GM20431 (cell line): ENCODE results near the gene LCE6A.

Experiments used
- in situ Hi-C: fragments of 300-500 bp; cut with MseI, MboI; formaldehyde crosslinking; loops from one replicate; pipeline ENCODE4 v1.15.0; 2020; ENCODE audit warnings: low sequenced_read_pairs; ENCODE audit not compliant: unreplicated experiment

LCE6A gene

DNA sequence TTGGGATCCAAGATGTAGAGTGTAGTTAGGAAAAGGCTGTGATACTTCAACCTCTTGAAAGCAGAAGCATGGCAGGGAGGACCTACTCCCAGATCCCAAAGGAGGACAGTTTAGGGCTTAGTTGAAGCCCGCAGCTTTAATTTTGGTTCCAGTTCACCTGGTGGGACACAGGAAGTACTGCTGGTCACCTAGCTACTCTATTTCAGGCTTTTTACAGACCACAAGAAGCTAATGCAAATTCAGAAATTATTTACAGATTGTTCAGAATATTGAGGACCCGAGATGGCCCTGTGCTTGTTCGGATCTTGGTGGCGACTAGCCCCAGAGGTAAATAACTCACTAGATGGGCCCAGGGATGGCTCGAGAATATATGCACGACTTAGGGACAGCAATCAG lies 29.1 kb downstream of the LCE6A start:
- in situ Hi-C loops: no loop called here

DNA sequence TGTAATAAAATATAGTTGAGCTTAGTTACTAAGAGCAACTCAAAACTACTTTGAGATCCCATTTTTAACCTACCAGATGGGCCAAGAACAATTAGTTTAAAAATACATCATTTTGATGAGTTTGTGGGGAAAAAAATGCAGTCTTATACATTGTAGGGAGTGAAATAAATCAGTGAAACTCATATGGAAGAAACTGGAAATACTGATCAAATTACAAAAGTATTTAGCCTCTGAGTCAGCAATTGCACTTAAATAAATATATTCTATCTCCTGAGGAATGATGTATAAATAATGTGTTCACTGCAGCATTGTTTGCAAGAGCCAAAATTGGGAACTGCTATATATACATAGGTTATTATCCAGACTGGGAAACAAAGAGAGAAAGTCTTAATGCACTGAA lies 30.8 kb downstream of the LCE6A start:
- in situ Hi-C loops: no loop called here

DNA sequence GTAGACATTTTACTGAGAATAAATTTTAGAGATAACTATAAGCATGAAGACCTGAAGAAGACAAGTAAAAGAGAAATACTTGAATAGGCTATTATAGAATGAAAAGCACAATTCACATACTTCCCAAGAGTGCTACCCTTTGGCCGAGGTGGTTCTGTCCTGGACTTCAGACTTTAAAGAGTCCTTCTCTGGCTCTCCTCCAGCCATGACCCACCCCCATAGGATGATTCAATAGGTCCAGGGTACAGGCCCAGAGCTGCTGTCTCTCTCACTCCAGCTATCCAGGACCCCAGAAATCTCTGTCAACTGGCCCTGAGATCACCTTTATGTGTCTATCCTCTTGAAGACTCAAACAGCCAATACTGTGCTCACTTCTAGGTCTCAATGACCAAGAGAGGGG lies 34.2 kb downstream of the LCE6A start:
- in situ Hi-C loops: no loop called here

DNA sequence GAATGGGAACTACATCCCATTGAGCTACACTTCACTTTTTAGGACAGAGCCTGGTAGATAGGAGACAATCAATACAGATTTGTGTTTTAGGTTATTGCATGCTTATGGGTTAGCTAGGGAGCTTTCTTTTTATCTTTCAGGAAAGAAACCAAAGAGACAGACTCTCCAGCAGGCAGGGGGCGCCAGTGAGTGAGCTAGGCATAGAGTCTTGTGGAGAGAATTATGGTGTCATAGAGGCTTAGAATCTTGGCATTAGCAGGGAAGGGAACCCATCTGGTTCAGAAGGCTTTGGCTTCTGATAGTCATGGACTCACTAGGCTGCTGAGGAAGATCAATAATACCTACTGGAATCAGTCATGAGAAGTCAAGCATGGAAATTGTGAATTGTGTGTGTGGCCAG lies 35.4 kb downstream of the LCE6A start, which contains the start of gene SMCP:
Gene SMCP (plus strand): TSS at position 281 of the 400 bp plus-strand sequence. CDS start 6,101 bp downstream, outside the sequence.
- in situ Hi-C loops: no loop called here

DNA sequence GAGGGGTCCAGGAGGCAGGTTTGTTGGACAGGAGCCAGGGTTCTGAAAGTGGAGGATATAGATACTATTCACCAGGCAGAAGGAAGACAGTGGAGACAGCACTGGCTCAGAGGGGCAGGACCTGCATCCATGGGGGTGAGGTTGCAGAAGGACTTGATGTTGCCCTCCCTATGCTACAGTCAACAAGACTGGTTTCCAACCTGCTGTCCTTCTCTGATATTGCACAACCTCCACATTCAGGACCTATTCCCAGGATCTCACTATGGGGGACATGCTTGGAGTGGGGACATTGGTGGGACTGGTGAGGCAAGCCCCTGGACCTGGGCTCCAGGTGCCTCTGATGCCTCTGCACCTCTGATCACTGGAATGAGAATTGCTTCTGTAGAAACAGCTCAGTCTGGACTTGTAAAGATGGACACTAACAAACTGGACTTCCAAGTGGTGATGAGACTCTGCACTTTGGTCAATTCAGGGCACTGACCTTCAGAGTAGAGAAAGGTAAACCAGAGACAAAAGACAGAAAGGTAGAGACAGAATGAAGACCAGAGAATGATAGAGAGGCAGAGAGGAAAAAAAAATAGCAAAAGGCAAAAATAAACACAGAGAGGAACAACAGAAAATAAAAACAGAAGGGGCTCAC lies 37.0 kb downstream of the LCE6A start:
- in situ Hi-C loops: no loop called here

DNA sequence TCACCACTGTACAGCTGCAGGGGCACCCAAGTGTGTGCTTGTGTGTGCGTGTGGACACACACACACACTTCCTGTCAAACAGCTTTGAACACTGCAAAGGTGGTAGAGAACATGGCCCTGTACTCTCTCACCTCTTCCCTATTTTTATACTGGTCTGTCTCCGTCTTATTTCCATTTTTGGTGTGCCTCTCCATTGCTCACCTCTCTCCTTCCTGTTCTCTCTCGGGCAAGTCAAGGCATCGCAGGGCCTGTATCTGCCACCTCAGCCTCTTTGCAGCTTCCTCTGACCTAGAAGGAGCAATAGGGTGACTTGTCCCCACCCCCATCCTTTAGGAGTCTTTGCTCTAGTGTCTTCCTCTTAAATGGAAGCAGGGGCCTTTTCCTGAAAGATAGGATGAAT lies 37.7 kb downstream of the LCE6A start:
- in situ Hi-C loops: no loop called here

DNA sequence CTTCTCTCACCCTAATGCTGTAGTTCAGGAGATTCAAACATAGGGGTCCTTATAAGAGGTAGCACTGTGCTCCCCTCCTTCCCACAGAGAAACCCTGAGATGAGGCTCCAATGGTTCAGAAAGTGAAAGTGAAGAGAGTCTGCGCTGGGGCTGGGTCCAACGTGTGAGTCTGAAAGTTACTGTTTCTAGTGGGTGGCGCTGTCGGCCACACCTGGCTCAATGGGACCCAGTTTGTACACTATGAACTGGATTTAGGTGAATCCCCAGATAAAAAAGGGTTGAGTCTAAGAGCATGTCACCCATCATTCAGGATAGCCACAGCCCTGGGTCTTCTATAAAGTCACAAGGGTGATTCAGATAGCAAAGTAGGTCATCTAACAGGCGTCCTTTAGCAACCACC lies 38.3 kb downstream of the LCE6A start:
- in situ Hi-C loops: no loop called here

DNA sequence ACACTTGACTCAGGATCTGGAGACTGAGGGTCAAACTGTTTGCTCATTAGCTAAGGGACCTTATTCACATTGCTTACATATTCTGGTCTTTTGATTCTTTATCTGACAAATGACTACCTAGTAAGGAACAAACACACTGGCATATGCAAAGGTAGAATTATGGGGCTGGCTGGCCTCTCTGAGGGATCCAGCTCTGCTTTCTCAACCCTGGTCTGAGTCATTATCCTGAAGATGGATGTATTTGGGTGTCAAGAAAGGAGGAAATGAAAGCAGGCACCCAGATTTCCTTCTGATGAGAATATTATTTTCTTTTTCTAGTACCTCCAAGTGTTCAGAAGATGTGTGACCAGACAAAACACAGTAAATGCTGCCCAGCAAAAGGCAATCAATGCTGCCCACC lies 41.4 kb downstream of the LCE6A start:
- in situ Hi-C loops: no loop called here

DNA sequence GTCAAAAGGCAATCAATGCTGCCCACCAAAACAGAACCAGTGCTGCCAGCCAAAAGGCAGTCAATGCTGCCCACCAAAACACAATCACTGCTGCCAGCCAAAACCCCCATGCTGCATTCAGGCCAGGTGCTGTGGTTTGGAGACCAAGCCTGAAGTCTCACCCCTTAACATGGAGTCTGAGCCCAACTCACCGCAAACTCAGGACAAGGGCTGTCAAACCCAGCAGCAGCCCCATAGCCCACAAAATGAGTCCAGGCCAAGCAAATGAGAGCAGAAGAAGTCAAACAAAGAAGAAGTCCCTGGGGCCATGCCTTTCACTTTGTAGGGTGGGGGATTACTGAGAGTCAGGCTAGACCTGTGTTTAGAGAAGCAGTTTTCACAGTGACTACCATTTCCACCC lies 41.9 kb downstream of the LCE6A start:
- in situ Hi-C loops: no loop called here

DNA sequence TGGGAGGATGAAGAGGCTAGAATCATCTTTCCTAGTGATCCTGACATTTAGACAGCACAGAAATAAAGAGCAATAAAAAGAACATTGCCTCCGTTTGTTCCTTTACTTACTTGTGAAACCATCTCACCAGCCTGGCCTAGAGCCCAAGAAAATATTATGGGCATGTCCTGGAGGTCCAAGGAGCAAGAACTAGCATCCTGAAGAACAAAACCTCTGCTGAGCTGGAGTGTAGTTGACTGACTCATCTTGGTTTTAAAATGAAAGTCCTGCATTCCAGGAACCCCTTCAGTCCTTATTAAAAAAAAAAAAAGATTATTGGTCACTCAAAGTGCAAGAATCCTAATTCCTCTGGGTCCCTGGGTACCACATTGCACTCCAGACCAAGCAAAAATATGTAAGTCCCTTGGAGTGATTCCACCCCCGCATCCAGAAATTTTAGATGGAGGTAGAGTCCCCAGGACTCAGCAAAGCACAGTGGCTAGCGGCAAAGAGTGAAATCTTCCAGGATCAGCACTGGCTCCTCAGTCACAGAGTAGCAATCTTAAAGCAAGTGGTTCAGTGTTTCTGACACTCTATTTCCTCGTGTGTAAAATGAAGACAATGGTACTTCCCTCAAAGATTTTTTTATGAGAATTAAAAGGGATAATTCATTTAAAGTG lies 42.4 kb downstream of the LCE6A start:
- in situ Hi-C loops: no loop called here

DNA sequence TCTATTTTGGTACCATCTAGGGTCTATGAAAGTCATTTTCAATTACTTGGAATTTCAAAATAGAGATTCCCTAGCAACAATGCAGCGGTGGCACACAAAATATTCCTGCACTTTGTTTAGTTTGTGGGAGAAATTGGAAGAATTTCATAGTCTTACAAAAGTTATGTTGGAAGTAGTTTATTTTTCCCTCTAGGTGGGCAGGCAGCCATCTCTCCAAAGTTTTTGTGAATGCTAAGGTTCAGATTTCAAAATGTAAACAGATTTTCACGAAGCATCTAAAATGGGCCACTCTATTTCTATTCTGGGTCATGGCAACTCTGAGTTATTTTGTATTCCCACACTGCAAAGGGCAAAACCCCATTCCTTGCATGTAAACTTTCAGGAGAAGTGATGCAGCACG lies 43.4 kb downstream of the LCE6A start:
- in situ Hi-C loops: no loop called here

DNA sequence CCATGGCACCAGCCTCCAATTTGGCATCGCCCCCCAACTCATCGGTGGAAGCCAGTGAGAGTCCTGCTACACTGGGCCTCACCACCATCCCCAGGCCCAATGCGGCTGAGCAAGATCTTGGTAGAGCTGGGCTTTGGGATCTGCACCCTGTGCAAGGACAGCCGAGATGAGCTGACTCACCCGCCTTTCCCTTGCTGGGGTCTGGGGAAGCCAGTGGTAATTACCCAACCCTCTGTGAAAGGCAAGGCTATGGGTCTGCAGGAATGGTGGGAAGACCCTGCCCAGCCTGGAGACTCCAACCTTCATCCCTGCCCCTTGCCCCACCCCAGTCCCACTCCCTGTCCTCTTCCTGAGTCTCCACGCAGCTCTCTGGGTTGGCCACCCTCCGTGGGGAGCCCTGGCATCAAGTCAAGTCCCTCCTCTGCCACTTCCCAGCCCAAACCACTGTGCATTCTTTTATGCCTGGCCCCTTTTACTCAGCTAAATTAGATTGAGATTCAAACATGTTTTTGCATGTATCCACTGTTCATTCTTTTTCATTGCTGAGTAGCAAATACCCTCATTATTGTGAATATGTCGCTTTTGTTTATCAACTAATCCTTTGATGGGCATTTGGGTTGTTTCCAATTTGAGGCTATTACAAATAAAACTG lies 44.2 kb downstream of the LCE6A start:
- in situ Hi-C loops: no loop called here

DNA sequence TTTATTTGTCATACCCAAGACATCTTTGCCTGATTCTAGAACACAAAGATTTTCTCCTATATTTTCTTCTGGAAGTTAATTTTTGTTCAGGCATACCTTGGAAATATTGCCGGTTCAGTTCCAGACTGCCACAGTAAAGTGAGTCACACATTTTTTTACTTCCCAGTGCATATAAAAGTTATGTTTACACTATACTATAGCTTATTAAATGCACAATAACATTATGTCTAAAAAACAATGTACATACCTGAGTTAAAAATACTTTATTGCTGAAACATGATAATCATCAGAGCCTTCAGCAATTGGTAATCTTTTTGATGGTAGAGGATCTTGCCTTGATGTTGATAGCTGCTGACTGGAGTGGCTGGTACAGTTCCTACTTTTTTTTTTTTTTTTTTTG lies 45.5 kb downstream of the LCE6A start:
- in situ Hi-C loops: no loop called here
